ENCODE results near the gene APOBEC2.
A peak's percentile ranks its signal among the peaks of the same experiment; 100 is the strongest.

The APOBEC2 gene

DNA sequence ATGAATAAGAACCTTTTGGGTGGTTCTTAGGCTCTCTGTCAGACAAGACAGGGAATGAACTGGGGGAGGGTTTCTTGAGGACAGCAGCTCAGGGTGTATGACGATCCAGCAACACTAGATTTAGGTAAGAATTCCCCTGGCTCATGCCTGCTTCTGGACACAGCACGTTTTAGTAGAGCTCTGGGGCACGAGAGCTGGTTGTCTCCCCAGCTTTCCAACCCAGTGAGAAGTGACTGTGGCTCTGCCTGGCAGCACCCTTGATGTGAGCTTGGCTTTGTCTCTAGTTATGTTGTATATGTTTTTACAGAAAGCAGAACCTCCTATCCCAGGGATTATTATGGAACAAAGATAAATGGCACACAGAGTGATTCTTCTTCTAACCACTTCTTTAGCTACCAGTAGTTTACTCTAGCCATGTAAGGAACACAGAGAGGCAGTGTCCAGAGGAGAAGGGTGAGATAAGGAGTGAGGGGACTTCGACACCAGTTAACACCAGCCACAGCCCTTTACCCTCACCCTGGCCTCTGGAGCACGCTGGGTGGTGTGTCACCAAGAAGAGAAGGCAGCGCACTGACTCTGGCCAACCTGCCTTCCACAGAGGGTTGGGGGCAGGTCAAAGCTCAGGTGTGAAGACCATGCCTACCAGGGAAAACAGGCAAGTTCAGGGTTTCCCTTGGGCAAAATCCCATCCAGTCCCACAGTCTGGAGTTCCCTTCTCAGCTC is 3.9 kb downstream of the APOBEC2 start:
- DNase-seq (ENCODE audit: insufficient read length, low spot score) (no peak), FAIRE-seq (no peak)

DNA sequence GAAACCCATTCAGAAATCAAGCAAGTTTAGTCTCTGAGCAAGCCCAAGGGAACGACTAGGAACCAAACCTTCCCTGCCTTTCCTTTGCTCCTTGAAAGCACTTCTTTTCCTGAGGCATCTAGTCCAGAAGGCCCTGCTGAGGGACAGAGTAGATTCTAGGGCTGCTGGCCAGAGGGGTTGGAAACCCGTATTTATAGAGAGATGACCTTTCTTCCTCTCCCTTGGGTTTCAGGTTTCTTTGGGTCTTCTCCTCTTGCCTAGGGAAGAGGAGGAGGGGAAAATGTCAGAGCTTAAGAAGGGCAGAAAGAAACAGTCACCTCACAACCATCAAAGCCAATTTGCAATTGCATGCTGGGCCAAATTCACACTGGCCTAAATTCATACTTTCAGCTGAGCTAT is 5.8 kb downstream of the APOBEC2 start:
- FAIRE-seq, result no peak
- DNase-seq (ENCODE audit: insufficient read length, low spot score), result no peak

- FAIRE-seq (no peak), DNase-seq (ENCODE audit: insufficient read length, low spot score) (no peak)
Measured at GRCh38 chr6:41059556-41059955, 6.6 kb downstream of the APOBEC2 start.

GRCh38 chr6:41061196-41061726 is 8.3 kb downstream of the APOBEC2 start:
- DNase-seq (ENCODE audit: insufficient read length, low spot score) (no peak), FAIRE-seq (no peak)

GRCh38 chr6:41062056-41062455 is 9.1 kb downstream of the APOBEC2 start:
- FAIRE-seq (no peak), DNase-seq (ENCODE audit: insufficient read length, low spot score) (no peak)

- DNase-seq (ENCODE audit: insufficient read length, low spot score) (no peak), FAIRE-seq (no peak)
Measured at GRCh38 chr6:41063884-41064285, 10.9 kb downstream of the APOBEC2 start.

DNA sequence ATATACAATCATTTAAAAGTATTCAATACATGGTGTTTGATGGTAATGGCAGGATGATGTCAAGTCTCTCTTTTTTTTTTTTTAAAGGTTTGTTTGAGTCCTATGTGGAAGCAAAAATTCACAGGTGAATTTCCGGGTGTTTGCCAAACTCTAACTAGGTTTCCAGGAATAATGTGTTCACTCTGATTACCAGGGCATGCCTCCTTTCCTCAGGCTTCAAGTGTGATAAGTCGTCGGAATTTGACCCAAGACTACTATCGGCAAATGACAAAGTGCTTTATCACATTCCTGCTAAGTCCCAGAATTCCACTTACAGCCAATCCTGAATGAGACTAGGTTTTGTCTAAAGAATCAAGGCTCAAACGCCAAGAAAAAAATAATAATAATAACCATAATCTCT is 11.8 kb downstream of the APOBEC2 start:
- FAIRE-seq (no peak), DNase-seq (ENCODE audit: insufficient read length, low spot score) (no peak)

- FAIRE-seq (no peak), DNase-seq (ENCODE audit: insufficient read length, low spot score) (no peak)
Measured at GRCh38 chr6:41065550-41066026, 12.6 kb downstream of the APOBEC2 start.

GRCh38 chr6:41066867-41067304 is 13.9 kb downstream of the APOBEC2 start:
- DNase-seq (ENCODE audit: insufficient read length, low spot score) (no peak), FAIRE-seq (peak; percentile 91)

DNA sequence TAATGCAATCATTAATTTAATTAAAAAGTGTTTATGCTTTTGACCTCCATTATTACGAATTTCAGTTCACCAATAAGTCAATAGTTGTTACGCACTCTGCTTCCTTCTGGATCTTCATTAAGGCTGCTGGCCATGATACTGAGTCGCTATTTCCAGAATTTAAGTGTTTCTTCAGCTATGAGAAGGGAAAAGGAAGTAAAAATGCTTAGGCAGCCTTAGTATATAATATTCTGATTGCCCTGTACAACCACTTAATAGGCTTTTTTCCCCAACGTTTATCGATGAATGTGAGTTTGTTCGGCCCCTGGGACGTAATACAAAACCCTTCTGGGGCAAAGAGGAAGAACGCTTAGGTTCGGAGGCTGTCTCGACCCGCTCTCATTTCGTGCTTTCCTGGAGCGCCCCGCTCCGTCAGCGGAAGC is 18.5 kb downstream of the APOBEC2 start:
- FAIRE-seq, result no peak
- peak; percentile 37 for DNase-seq (ENCODE audit: insufficient read length, low spot score)

DNA sequence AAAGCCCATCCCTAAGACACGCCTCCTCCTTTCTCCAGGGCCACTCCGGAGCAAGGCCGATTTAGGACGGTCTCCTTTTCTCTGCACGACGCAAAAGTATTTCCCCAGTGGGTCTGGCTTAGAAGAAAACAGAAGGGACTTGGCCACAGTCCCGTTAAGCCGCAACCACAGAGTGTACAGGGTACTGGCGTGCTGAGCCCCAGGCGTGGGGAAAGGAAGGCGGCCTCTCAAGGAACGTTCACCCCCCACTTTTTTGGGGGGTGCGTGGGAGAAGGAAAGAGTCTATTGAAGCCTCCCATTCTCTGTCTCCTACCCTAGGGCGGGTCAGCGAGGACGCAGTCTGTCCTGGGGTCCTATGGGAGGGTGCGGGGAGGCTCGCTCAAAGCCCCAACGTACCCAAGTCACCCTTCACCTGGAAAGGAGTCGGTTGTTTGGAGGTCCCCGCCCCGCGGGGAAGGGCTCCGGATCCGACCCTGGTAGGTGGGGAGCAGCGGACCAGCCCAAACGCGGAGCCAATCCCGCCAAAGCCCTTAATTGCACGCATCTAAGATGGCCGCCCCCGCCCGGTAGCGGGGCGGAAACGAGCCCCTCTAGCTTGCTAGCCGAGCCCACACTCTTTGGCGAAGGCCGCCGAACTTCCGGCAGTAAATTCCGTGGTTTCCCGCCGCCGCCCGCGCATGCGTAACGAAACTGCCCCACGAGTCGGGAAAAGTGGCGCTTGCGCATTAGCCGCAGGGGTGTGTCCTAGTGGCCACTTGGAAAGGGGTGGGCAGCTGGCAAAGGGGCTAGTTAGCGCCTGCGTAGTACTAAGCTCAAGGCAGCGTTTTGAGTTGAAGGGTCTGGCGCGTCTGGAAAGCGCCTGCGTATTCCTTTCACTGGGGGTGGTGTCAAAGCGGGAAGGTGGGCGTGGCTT is 19.2 kb downstream of the APOBEC2 start, which contains the start of gene OARD1:
Gene OARD1 (minus strand): TSS at position 434 of the 913 bp plus-strand sequence. CDS start 722 bp downstream, outside the sequence.
- FAIRE-seq (no peak), DNase-seq (ENCODE audit: insufficient read length, low spot score) (peak; percentile 66)

DNA sequence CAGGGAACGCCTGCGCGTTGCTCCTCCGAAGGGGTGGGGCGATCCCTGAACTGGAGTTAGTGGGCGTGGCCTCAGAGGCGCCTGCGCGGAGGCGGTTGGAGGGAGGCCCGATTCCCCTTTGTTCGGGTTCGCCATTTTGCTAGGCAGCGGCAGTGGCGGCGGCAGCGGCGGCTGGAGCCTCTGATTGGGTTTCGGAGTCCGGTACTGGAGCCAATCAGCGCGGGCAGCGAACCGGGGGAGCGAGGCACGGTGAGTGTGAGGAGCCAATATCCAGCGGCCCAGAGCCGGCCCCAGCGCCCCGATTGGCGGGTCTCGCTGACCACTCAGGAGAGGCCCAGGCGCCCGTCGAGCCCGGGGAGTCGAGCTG is 19.8 kb downstream of the APOBEC2 start, which contains the start of gene NFYA:
Gene NFYA (plus strand): TSS at position 139 of the 367 bp plus-strand sequence. CDS start 6,116 bp downstream, outside the sequence.
- DNase-seq (ENCODE audit: insufficient read length, low spot score), result peak; percentile 84
- peak; percentile 100 for FAIRE-seq

DNA sequence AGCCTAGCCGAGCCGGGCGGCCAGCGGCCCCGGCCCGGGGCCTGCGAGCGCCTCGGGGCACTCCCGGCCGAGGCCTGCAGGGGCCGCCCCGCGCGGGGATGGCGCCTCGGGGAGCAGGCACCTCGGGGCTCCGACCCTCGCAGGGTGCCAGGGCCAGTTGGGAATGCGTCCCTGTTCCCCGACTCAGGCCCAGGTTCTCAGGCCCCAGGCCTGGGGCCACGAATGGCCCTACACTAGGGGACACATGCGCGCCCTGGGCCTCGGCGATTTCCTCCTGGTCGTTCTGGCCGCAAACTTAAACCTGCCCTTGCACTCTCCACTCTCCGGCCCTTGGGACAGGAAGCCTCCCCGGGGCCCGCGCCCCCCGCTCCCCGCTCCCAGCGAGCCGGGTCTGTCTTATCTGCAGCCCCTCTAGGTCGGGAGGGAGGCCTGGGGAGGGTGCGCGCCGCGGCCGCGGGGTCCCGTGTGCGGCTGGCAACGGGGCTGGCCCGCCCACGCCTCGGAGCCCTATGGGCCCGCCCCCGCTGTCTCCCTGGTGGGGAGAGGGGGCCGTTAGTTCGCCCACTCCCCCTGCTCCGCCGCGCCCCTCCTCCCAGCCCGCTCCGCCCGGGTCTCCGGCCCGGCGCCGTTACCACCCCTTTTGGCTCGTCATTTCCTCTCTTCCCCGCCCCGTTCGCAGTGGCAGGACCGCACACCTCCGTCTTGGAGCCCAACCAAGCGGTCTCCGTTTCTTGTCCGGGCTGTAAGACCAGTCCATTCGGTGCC is 20.4 kb downstream of the APOBEC2 start:
- DNase-seq (ENCODE audit: insufficient read length, low spot score) (peak; percentile 37), FAIRE-seq (peak; percentile 88)

DNA sequence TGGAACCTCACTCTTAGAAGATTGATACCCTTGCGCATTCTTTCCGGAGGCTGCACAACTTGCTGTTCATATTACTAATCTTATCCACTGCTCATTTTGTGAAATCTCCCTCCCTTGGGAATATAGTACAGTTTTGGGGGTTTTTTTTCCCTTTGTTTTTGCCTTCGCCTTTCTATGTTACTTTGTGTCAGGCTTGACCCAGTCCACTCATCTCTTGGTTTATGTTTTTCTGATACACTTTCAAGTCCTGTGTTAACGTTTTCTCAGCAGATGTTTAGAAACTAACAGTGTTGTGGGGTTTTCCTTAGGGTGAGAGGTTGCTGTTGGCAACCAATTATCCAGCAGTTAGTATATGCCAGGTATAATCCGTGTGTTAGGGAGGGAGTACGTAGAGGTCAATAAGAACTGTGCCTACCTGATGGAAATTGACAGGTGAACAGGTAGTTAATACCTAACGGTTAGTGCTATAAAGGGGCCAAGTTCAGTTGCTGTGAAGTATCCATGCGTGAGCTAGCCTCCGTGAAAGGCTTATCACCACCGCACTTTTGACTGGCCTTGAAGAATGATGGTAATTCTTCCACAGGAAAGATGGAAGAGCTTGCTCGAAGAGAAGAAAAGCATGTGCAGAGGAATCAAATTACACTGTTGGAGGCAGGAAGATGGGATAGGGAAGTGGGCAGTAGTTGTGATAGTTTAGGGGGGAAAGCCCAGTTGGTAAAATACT is 21.1 kb downstream of the APOBEC2 start:
- no peak for FAIRE-seq
- no peak for DNase-seq (ENCODE audit: insufficient read length, low spot score)

DNA sequence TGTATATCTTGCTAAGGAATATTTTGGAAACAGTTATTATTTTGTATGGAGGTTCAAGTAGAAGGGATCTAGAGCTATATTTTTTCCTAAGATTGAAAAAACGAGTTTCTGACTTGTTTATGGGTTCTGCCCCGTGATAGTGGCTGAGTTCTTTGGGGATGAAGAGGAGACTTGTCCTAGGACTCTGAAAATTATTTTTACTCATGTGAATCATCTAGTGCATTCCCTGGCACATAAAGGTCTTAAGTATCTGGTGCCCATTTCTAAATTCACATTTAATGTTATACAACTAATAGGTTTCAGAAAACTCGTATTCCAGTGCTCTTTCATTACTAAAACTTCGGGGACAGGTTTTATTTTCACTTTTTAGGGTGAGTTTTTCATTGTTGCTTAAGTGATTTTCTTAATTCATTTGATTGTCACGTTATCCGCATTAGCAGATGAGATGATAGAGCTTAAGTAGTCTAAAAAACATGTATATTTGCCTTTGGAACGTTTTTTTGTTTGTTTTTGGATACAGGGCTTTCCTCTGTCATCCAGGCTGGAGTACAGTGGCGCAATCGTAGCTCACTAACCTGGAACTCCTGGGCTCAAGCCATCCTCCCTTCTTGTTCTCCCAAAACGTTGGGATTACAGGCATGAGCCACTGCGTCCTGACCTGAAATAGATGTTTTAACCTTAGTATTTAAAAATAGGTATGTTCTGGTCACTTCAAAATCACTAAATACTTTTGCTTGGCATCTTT is 21.9 kb downstream of the APOBEC2 start:
- DNase-seq (ENCODE audit: insufficient read length, low spot score), result no peak
- FAIRE-seq, result no peak

DNA sequence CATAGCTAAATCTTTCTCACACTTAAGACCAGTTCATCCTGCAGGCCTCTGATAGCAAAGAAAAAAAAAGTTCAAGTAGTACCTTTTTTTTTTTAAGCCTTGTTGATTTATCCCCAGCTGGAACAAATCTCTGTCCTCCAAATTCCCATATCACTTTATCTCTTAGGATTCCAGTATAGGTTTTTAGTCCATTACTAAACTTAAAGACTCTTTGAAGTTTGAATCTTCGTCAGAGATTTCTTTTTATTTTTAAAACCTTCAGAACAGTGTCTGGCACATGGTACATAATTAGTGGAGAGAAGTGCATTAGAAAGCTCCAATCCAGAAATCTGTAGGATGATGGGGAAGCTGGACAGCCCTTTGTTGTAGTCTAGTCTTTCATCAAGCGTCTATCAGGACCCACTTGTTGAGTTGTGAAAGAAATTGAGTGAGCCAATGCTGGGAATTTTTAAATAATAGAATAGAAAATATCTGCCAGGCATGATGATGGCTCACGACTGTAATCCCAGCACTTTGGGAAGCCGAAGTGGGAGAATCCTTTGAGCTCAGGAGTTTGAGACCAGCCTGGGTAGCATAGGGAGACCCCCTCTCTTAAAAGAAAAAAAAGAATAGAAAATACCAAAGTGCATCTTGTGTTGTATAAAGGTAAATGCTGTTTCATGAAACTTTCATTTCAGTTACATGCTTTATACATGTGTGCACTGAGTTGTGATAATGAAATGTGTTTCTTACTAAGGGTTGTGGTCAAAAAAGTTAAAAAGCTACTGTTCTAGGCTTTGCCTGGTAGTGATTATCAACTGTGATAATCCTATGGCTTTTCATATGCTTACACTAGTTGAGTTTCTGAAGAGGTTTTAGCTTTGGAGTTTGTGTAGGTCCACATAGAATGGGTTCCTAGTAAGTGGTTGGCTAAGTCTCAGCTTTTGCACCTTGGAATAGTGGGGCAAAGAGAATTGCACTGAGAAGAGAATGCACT is 22.9 kb downstream of the APOBEC2 start:
- peak; percentile 58 for FAIRE-seq
- DNase-seq (ENCODE audit: insufficient read length, low spot score), result no peak

GRCh38 chr6:41077536-41077935 is 24.5 kb downstream of the APOBEC2 start:
- no peak for FAIRE-seq
- DNase-seq (ENCODE audit: insufficient read length, low spot score), result no peak

DNA sequence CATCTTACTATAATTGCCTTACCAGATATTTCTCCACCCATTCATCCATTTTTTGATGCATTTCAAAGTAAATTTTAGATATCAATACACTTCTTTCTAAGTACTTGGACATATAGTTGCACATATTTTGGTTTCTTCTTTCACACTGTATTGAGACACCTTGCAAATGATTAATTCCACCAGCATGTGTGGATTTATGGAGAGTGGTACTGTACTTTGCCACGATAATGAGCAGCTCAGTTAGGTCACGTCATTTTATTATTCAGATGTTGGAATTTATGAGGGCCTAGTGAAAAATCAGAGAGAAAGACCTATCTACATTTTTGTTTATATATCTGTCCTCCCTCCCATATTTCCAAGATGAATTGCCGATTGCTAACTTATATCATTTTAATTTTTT is 25.1 kb downstream of the APOBEC2 start:
- DNase-seq (ENCODE audit: insufficient read length, low spot score) (no peak), FAIRE-seq (no peak)

Measured in GM19239 (cell line).